Immature natural killer cell (primary cell): Measurements from ENCODE around the gene WDR82. TPM values are rescaled to one million over a fixed set of nuclear protein-coding genes. Genes with fewer than 3 reads are reported as not detected.
A peak's percentile ranks its signal among the peaks of the same experiment; 100 is the strongest.

Experiments
- DNase-seq, 3 donors: peaks; one replicate each; pipeline ENCODE4 v3.0.0; 2022; ENCODE audit warnings: mixed read lengths in 1 of 3
- H3K27ac Mint-ChIP-seq, 6 donors: one replicate each; pipeline ENCODE4 v1.8.0; 2020; ENCODE audit warnings: mixed read lengths in 6 of 6, mild to moderate bottlenecking in 5 of 6, inconsistent platforms in 4 of 6, moderate library complexity in 3 of 6
- H3K27me3 Mint-ChIP-seq, 3 donors: one replicate each; pipeline ENCODE4 v1.8.0; 2020 to 2021; ENCODE audit warnings: low read depth in 3 of 3, mild to moderate bottlenecking in 3 of 3, mixed read lengths in 3 of 3, moderate library complexity in 3 of 3, inconsistent platforms in 1 of 3
- H3K36me3 Mint-ChIP-seq, 3 donors: one replicate each; pipeline ENCODE4 v1.8.0; 2020; ENCODE audit warnings: mixed read lengths in 3 of 3, inconsistent platforms in 2 of 3, mild to moderate bottlenecking in 2 of 3
- H3K4me1 Mint-ChIP-seq, 2 donors: one replicate each; pipeline ENCODE4 v1.8.0; 2020; ENCODE audit warnings: inconsistent platforms in 2 of 2, mild to moderate bottlenecking in 2 of 2, mixed read lengths in 2 of 2, moderate library complexity in 1 of 2
- H3K4me3 Mint-ChIP-seq, 5 donors: one replicate each; pipeline ENCODE4 v1.8.0; 2020; ENCODE audit warnings: mild to moderate bottlenecking in 5 of 5, mixed read lengths in 5 of 5, inconsistent platforms in 3 of 5, moderate library complexity in 3 of 5
- H3K9me3 Mint-ChIP-seq, 6 donors: one replicate each; pipeline ENCODE4 v1.8.0; 2020; ENCODE audit warnings: mild to moderate bottlenecking in 6 of 6, mixed read lengths in 6 of 6, inconsistent platforms in 4 of 6, moderate library complexity in 3 of 6
- polyA plus RNA-seq, 3 donors: library from polyadenylated mRNA; unstranded; fragments of 300-500 nt; fragmentation: Illumina TruSeq; gene quantifications; one replicate each; pipeline ENCODE4 v1.2.3, GENCODE V29; 2021

The WDR82 gene
- polyA plus RNA-seq, 3 donors from 2014 or later: 76.9 to 99.5 (median 81.5) TPM

GRCh38 chr3:52256159-52256558 lies 22.3 kb downstream of the WDR82 start:
- peaks cover 28 to 62% (median 46%) of the 10 kb centered on the region in 3 donors for H3K36me3 Mint-ChIP-seq

GRCh38 chr3:52254608-52255007 lies 23.8 kb downstream of the WDR82 start:
- DNase-seq: no peak
- H3K36me3 Mint-ChIP-seq: peaks cover 23 to 58% (median 45%) of the 10 kb centered on the region in 3 donors

More at GRCh38 chr3:52256159-52256558, 22.3 kb downstream of the WDR82 start:
- Mint-ChIP-seq H3K4me1 (peaks cover 53 to 78% of the 10 kb centered on the region in 2 donors), H3K27ac (peak overlapping the region; percentile 81 to 100 (median 98)), H3K9me3 (no peaks in the 10 kb centered on the region), H3K27me3 (peaks cover 7 to 14% (median 13%) of the 10 kb centered on the region in 3 donors), H3K4me3 (peak overlapping the region in 1 of 5 donors; percentile 63)
- DNase-seq: no peak

GRCh38 chr3:52253314-52254304 lies 24.8 kb downstream of the WDR82 start:
- DNase-seq: peak; percentile 89 to 92 (median 91)
- Mint-ChIP-seq H3K27me3 (peaks cover 9 to 17% (median 14%) of the 10 kb centered on the region in 3 donors), H3K27ac (peak overlapping the region; percentile 92 to 100 (median 100)), H3K4me1 (peaks cover 66 to 85% of the 10 kb centered on the region in 2 donors), H3K9me3 (no peaks in the 10 kb centered on the region), H3K4me3 (peak overlapping the region; percentile 84 to 93 (median 89)), H3K36me3 (peaks cover 15 to 52% (median 38%) of the 10 kb centered on the region in 3 donors)

More at GRCh38 chr3:52254608-52255007, 23.8 kb downstream of the WDR82 start:
- peaks cover 9 to 14% (median 13%) of the 10 kb centered on the region in 3 donors for H3K27me3 Mint-ChIP-seq
- H3K4me3 Mint-ChIP-seq: peak overlapping the region in 1 of 5 donors; percentile 33
- H3K9me3 Mint-ChIP-seq: no peaks in the 10 kb centered on the region
- peak overlapping the region; percentile 92 to 100 (median 100) for H3K27ac Mint-ChIP-seq
- H3K4me1 Mint-ChIP-seq: peaks cover 60 to 85% of the 10 kb centered on the region in 2 donors

GRCh38 chr3:52250122-52250521 lies 28.3 kb downstream of the WDR82 start:
- Mint-ChIP-seq H3K27me3 (peaks cover 10 to 17% (median 14%) of the 10 kb centered on the region in 3 donors), H3K36me3 (peaks cover 8 to 28% (median 13%) of the 10 kb centered on the region in 3 donors), H3K4me3 (no peak overlapping the region), H3K4me1 (peaks cover 73 to 82% of the 10 kb centered on the region in 2 donors), H3K27ac (peak overlapping the region; percentile 42 to 100 (median 92)), H3K9me3 (no peaks in the 10 kb centered on the region)
- no peak for DNase-seq

- Mint-ChIP-seq H3K4me3 (no peak overlapping the region), H3K36me3 (peaks cover 8 to 27% (median 13%) of the 10 kb centered on the region in 3 donors), H3K27ac (peak overlapping the region; percentile 42 to 100 (median 92))
These were observed 28.8 kb downstream of the WDR82 start for GRCh38 chr3:52249683-52250082.

GRCh38 chr3:52248816-52249547 lies 29.5 kb downstream of the WDR82 start:
- H3K9me3 Mint-ChIP-seq: no peaks in the 10 kb centered on the region
- peak overlapping the region in 1 of 5 donors; percentile 29 for H3K4me3 Mint-ChIP-seq
- peaks cover 13 to 16% (median 13%) of the 10 kb centered on the region in 3 donors for H3K27me3 Mint-ChIP-seq
- no peak for DNase-seq
- peaks cover 8 to 27% (median 9%) of the 10 kb centered on the region in 3 donors for H3K36me3 Mint-ChIP-seq
- H3K27ac Mint-ChIP-seq: peak overlapping the region in 5 of 6 donors; percentile 88 to 100 (median 96)
- peaks cover 74 to 81% of the 10 kb centered on the region in 2 donors for H3K4me1 Mint-ChIP-seq

More at GRCh38 chr3:52249683-52250082, 28.8 kb downstream of the WDR82 start:
- H3K4me1 Mint-ChIP-seq: peaks cover 74 to 82% of the 10 kb centered on the region in 2 donors
- peaks cover 13 to 19% (median 14%) of the 10 kb centered on the region in 3 donors for H3K27me3 Mint-ChIP-seq
- no peak for DNase-seq
- H3K9me3 Mint-ChIP-seq: no peaks in the 10 kb centered on the region

- Mint-ChIP-seq H3K36me3 (peaks cover 7 to 24% (median 8%) of the 10 kb centered on the region in 3 donors), H3K4me3 (peak overlapping the region in 1 of 5 donors; percentile 84), H3K27me3 (peaks cover 4 to 11% (median 7%) of the 10 kb centered on the region in 3 donors), H3K4me1 (peaks cover 73 to 81% of the 10 kb centered on the region in 2 donors), H3K9me3 (no peaks in the 10 kb centered on the region), H3K27ac (peak overlapping the region; percentile 88 to 97 (median 92))
- DNase-seq: no peak
These were observed 30.3 kb downstream of the WDR82 start for GRCh38 chr3:52248165-52248541.

GRCh38 chr3:52247409-52248164 lies 30.9 kb downstream of the WDR82 start:
- Mint-ChIP-seq H3K36me3 (peaks cover 4 to 21% (median 5%) of the 10 kb centered on the region in 3 donors), H3K27me3 (peaks cover 2 to 8% (median 6%) of the 10 kb centered on the region in 3 donors), H3K27ac (peak overlapping the region; percentile 92 to 97 (median 94)), H3K9me3 (no peaks in the 10 kb centered on the region), H3K4me1 (peaks cover 69 to 78% of the 10 kb centered on the region in 2 donors), H3K4me3 (peak overlapping the region; percentile 76 to 86 (median 84))
- no peak for DNase-seq

GRCh38 chr3:52246728-52247408 lies 31.6 kb downstream of the WDR82 start:
- DNase-seq: no peak
- Mint-ChIP-seq H3K36me3 (peaks cover 4 to 21% (median 5%) of the 10 kb centered on the region in 3 donors), H3K9me3 (no peaks in the 10 kb centered on the region), H3K27me3 (peaks cover 2 to 8% (median 6%) of the 10 kb centered on the region in 3 donors), H3K4me3 (peak overlapping the region; percentile 76 to 86 (median 84)), H3K4me1 (peaks cover 62 to 75% of the 10 kb centered on the region in 2 donors), H3K27ac (peak overlapping the region; percentile 92 to 97 (median 94))

- DNase-seq: no peak
- H3K27ac Mint-ChIP-seq: peak overlapping the region; percentile 92 to 97 (median 94)
- no peaks in the 10 kb centered on the region for H3K9me3 Mint-ChIP-seq
- H3K36me3 Mint-ChIP-seq: peaks cover 4 to 21% (median 5%) of the 10 kb centered on the region in 3 donors
- peak overlapping the region; percentile 76 to 86 (median 84) for H3K4me3 Mint-ChIP-seq
- peaks cover 2 to 8% (median 6%) of the 10 kb centered on the region in 3 donors for H3K27me3 Mint-ChIP-seq
- peaks cover 60 to 75% of the 10 kb centered on the region in 2 donors for H3K4me1 Mint-ChIP-seq
These were observed 32.2 kb downstream of the WDR82 start for GRCh38 chr3:52246264-52246620.

- Mint-ChIP-seq H3K27me3 (peaks cover 2 to 8% (median 6%) of the 10 kb centered on the region in 3 donors), H3K9me3 (no peaks in the 10 kb centered on the region), H3K4me1 (peaks cover 65 to 79% of the 10 kb centered on the region in 2 donors), H3K27ac (peak within 1 kb of the TSS; percentile 92 to 97 (median 96)), H3K4me3 (peak within 1 kb of the TSS; percentile 84 to 87 (median 86)), H3K36me3 (peaks cover 4 to 21% (median 5%) of the 10 kb centered on the region in 3 donors)
- peak; percentile 84 to 85 (median 85) for DNase-seq
These were observed 32.9 kb downstream of the WDR82 start, which contains the start of gene PPM1M for GRCh38 chr3:52245322-52246263. PPM1M (plus strand) TSS chr3:52245759; CDS start chr3:52245825, 66 bp downstream.
